GM19468 (cell line): ENCODE data around the gene CCDC85A.
"Not testable (repeated sequence)": the region's sequence is repeated elsewhere in the genome, so short reads cannot be mapped to it uniquely, and the experiment has no call there.

Source experiments
- ATAC-seq: cut with Tn5 transposase; IDR thresholded peaks from one replicate; pipeline ENCODE4 v1.9.1; 2021; ENCODE audit warnings: mild to moderate bottlenecking, moderate library complexity, moderate number of reproducible peaks; ENCODE audit not compliant: unreplicated experiment; ENCODE audit errors: extremely low read depth

The CCDC85A gene

DNA sequence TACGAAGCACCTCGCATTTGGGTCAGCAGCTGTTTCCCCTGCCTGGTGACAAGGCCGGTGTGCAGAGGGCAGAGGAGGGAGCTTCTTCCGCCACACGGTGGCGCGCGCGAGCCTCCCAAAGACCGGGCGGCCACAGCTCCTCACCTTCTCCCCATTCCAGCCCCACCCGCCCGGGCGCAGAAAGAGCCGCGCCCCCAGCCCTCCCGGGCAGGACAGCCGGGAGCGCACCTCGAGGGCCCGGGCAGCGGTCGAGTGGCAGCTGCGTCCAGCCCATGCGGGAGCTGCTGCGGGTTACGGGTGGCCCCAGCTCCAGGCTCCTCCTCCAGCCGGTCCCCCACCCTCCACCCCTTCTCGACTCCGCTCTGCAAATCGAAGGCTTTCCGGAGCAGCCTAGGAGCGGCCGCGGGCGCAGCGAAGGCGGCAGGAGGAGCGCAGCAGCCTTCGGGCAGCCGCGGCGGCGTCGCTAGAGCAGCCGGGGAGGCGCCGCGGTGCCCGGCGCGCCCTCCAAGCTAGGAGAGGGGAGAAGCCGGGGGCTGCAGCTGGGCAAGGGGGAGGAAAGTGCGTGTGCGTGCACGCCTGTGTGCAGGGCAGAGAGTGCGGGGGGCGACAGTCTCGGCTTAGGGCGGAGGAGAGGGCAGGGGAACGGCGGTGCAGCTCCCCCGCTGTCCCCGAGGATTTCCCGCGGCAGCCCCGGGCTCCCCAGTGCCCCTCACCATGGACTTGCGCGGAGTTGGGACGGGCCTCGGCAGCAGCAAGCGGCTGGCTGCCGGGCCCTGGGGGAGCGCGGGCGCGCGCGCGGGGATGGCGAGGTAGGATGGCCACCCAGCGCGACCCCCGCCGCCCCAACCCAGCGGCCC is at the start of gene CCDC85A:
CCDC85A (plus strand) TSS at position 348 of the 857 bp plus-strand sequence. CDS start 635 bp downstream, outside the sequence.
- ATAC-seq, result peak; percentile 85

DNA sequence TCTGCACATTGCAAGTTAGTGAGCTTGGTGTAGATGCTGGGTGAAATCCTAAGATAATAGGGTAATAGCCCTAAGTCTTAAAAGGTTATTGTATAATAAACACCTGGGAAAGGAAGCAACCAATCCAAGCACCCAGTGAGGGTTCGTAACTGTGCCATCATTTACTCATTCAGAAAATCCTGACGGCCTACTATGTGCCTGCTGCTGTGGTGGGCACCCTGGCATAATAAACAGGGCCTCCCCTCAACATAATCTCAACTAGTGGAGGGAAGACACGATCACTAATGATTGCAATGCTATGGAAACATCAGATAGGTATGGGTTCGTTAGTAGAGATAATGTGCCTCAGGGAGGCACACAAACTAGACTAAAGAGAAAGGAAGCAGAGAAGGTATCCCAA is 48.9 kb upstream of the CCDC85A start:
- no peak for ATAC-seq

DNA sequence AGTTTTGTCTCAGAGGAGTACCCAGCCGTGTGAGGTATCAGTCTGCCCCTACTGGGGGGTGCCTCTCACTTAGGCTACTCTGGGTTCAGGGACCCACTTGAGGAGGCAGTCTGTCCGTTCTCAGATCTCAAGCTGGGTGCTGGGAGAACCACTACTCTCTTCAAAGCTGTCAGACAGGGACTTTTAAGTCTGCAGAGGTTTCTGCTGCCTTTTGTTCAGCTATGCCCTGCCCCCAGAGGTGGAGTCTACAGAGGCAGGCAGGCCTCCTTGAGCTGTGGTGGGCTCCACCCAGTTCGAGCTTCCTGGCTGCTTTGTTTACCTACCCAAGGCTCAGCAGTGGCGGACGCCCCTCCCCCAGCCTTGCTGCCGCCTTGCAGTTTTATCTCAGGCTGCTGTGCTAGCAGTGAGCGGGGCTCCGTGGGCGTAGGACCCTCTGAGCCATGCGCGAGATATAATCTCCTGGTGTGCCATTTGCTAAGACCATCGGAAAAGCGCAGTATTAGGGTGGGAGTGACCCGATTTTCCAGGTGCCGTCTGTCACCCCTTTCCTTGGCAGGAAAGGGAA is 41.2 kb upstream of the CCDC85A start:
- not testable (repeated sequence) for ATAC-seq

DNA sequence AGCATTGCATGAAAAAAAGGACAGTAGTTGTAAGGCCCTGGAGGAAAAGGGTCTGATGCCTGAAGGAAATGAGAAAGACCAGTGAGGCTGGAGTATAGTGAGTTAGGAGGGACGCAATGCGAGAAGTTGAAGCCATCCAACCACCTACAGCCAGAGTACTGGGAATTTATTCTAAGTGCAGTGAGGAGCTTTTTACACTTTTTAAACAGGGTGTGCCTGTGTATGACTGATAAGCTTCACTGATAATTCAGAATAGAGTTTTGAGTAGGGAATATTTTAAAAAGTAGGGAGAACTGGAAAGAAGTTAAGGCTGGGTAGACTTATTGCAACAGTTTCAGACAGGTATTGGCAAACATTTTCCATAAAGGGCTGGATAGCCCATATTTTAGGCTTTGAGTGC is 35.9 kb upstream of the CCDC85A start:
- no peak for ATAC-seq

DNA sequence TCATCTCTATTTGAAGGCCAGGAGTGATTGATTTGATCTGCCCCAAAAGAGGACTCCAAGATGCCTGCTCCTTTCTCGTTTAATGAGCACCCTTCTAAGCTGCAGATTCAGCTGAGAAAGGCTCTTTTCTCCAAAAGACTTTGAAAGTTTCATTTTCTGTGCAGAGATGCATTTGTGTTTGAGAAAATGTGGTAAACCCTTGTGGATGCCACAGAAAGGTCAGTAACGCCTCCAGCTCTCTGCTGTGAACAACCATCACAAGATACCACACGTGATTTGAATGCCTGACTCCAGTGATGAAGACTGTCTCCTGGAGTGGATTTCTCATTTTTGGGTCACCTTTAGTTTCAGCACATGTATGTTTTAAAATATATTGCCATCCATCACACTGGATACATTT is 35.0 kb upstream of the CCDC85A start:
- no peak for ATAC-seq

DNA sequence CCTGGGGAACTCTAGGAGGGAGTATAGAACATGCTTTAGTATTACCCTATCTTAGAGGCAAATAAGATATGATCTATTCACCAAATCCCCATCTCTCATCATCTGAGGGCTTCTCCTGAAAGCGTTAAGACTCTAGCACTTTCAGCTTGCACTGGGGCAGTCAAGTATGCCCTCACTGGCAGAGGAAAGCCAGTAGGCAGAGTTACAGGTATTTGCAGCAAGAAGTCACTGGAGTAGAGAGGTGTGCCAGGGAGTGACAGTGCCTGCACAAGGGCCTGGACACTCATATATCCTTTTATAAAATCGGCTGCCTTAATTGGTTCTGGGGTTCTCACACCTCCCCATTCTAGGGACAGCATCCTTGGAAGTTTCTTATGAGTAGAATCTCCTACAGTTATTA is 31.9 kb upstream of the CCDC85A start:
- ATAC-seq, result no peak

DNA sequence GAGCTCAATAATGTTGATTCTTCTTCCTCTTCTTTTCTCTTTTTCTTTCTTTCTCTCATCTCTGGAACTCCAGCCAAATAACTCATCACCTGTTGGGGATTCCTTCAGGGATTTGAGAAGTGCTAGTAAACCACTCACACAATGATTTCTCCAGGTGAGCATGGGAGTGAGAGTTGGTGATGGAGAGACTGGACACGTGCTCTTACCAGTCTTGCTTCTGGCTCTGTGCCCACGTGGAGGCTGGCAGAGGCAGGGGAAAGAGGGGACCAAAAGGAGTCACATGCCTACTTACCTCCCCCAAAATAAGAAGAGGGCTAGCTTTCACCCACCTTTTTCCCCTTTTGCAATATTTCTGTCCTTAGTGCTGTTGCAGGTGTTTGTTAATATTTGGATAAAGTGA is 28.6 kb upstream of the CCDC85A start:
- no peak for ATAC-seq

DNA sequence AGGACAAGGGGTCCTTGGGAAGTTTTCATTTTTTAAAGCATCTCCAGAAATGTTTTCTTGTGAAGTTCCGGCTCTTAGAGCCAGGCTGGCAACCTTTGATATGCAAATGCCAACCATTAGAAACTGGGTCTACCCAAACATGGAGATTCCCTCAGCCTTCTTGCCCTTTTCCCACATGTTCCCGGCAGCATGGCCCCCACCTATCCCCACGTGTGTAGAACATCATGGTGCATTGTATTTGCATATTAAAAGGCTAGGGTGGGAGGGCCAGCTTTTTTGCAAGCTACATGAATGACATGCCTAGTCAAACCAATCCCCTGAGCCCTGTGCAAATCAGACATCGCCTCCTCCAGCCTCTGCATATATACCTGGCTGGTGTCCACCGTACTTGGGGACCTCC is 23.9 kb upstream of the CCDC85A start:
- ATAC-seq, result not testable (repeated sequence)

DNA sequence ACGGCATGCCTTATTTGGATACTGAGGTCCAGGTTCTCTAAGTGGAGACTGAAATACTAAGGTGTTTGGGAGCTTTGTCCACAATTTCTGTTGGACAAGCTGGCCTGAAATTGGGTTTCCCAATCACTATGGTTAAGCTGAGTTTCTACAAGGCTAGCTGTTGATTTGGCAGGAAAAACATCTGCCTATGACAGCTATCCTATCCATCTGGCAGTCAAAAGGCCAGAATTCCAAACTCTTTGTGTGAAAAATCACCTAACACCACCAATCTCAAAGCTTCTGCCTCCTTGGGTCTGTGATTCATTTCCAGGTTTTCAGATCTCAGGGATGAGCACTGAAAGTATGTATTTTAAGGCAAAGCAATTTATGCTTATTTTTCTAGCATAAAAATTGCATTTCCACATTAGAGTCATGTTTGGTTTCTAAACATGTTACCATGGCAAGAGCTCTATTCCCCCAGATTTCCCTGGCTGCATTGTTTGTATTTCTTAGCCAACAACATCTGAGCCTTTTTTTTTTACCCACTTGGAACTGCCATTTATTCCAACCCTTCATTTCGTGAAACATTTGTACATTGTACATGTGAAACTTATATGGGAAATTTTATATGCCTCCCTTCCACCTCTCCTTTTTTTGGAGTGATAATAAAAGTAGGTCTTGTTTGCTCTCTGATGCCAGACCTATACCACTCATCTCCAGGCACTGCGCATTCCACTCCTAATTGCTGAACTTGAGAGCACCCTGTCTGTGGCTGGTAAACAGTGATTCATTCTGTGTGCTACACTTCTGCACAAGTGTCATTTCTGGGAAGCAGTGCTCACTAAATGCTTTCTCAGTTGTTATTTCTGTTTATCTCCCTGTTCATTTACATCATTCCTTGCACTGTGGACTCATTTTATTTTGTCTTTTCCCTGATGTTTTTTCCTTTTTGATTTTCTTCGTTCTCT is 15.9 kb upstream of the CCDC85A start:
- no peak for ATAC-seq

DNA sequence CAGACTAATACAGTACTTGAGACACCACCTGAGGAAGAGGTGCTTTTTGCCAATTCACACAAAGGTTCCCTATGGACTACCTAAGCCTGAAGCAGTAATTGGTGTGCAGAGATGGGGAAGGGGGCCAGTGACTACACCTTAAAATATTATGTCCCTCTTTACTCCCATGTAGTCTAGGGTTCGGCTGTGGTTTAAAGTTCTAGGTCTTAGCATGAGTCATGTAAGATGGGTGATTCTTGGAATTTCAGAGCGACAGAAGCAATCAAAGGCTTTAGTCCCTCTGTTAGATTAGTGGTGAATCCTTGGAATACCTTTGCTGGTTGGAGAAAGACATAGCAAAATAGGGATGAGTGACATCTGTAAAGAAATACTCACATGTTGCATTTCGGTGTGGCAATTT is 14.3 kb upstream of the CCDC85A start:
- ATAC-seq, result no peak

DNA sequence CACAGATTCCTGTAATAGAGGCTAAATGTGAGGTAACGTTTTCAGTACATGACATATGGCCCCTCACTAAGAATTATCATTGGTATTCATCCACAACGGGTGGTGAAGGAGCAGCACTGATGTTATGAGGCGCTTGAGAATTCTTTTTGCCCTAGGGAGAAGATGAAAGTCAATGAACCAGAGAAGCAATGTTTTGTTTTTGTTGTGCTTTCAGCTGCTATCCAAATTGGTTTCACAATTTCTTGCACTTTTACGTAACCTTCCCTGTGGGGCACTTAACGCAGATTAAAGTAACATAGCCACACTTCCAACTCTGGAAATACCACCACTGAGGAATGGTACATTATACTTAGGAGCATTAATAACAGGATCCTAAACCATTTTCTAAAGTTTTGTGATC is 13.3 kb upstream of the CCDC85A start:
- ATAC-seq, result no peak

DNA sequence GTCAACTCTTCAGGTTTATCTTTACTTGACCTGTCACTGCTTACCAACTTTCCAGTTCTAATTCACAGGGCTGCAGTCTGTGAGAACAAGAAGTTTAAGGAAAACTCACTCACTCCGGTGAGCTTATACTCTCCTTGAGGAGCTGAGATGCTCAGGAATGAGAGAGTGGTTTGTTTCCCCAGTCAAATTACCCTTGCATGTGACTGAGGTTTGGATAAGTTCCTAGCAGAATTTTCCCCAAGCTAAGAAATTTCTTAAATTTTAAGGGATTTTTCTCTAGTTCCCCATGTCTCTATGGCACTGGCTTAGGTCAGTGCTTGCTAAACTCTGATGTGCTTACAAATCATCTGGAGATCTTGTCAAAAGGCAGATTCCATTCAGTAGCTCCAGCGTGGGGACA is 12.8 kb upstream of the CCDC85A start:
- no peak for ATAC-seq

DNA sequence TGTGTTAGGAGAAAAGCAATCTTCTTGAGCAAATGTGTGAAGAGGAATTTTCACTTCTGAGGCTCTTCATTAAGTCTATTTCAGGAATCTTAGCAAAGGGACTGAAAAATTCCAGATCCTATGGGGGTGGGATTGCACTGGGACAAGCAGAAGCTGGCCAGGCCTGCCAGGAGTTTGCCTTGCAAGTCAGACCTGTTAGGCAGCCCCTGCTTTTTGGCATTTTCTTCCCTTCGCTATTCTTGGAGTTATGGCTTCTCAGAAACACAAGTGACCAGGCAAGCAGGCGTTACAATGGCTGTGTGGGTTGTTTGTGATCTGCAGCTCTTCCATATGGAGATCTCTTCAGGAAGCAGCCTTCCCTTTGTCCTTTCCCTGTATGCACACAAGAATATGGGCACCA is 8.0 kb upstream of the CCDC85A start:
- no peak for ATAC-seq

DNA sequence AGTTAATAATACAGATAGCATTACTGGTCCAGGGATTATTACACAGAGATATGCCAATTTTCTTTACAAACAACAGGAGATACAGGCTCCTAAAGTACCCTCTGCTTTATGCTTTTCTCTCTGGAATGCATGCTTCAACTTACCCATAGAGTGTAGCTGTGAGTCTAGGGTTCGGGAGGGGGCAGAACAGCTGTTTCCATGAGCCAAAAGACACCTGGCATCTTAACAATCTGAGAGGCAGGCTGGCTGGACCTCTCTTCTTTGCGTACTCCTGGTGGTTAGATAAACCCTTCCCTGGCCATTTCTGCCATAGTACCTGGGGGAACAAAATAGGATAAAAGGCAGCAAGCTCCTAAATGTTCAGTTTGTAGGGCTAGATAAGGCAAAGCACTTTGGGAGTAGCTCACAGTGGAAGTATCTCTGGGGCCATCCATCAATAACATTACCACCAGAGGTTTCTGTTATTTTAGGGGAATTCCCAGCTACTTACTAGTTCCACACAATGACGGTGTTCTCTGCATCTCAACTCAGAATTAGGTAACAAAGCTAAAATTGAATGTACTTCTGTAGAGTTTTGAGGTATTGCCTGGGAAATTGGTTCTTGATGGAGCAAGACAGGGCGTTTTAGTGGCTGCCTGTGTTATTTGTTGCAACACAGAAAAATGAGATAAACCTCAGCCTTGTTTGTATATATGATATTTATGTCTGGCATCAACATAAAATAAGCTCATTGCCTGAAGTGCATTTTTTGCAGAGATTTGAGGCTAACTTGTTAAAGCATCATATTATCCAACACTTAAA is 6.2 kb upstream of the CCDC85A start:
- no peak for ATAC-seq

DNA sequence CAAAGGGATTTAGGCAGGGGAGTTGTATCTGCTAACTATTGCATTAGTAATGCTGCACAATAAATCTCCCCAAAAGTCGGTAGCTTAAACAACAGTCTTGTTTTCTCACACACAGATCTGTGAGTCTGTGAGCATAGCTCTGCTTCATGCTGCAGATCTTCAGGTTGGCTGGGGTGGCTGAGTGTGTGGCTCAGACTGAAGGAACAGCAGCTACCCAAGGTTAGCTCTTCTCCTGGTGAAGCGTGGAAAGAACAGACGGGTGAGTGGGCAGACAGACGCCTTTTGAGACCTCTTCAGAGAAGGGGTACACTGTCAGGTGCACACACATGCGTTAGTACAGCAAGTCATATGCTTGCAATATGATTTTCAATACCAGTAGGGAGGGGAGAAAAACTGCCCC is 3.9 kb upstream of the CCDC85A start:
- ATAC-seq, result no peak

DNA sequence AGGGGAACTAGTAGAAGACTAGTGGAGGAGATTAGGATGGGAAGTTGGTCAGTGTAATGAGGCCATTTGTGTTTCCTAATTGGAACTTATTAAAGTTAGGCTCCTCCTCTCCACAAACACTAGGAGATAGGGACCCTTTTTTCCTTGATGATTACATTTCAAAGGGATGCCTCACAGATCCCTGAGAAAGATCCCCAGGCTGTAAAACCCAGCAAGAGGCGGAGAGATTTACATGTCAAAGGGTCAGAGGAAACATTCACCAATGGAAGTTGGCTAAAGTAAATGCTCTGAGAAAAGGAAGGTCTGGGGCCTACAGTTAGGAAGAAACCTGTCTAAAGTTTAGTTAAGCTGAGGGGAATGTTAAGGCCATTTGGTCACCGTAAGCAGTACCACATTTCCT is 1.4 kb upstream of the CCDC85A start:
- ATAC-seq, result no peak

DNA sequence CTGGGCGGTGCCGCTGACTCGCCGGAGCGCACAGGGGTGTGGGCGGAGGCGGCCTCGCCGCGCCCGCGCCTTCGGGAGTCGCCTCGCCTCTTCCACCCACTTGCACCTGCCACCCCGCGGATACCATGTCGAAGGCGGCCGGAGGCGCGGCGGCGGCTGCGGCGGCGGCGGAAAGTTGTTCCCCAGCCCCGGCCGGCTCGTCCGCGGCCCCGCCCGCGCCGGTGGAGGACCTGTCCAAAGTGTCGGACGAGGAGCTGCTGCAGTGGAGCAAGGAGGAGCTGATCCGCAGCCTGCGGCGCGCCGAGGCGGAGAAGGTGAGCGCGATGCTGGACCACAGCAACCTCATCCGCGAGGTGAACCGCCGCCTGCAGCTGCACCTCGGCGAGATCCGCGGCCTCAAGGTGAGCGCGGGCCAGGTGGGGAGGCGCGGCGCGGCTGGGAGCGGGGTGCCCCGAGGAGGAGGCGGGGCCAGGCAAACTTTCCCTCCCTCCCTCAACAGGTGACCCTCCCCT is 766 bp downstream of the CCDC85A start:
- ATAC-seq, result no peak

DNA sequence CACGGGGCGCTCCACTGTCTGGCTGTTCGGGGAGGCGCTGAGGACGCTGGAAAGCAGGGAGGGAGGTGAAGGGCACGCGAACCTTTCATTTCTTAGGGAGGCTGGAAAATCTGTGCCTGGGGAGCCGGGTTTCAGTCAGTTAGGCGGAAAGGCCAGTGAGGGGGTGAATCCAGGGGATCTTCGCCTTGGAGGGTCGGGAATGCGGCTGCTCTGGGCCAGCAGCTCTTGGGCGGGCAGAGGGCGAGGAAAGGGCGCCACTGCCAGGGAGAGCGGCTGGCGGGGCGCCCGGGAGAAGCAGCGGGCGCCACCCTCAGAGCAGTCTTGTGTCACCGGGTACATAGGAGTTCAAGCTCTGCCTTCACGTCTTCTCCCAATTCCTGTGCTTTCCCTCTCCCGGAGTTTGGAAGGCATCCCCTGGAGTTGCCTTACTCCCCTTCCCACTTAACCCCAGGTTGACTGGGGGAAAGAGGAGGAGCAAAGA is 1.4 kb downstream of the CCDC85A start:
- ATAC-seq, result no peak

DNA sequence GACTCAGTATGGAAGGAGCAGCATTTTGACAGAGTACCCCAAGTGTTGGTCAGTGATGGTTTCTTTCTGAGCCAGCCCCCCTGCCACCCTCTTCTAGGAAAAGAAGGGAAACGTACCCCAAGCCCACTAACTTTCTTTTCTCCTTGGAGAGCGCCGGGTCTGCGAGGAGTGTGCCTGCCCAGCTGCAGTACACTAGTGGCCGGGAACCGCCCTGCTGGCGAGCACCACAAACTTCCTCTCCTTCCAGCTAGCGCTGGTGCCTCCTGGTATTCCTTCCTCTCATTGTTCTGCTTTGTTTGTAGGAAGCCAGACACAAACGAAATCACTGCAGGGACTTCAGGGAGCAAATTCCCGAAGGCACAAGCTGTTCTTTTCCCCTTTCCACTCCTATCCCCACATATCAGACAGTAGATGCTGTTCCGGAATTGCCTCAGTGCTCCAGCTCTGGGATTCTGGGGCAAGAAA is 1.8 kb downstream of the CCDC85A start:
- no peak for ATAC-seq

DNA sequence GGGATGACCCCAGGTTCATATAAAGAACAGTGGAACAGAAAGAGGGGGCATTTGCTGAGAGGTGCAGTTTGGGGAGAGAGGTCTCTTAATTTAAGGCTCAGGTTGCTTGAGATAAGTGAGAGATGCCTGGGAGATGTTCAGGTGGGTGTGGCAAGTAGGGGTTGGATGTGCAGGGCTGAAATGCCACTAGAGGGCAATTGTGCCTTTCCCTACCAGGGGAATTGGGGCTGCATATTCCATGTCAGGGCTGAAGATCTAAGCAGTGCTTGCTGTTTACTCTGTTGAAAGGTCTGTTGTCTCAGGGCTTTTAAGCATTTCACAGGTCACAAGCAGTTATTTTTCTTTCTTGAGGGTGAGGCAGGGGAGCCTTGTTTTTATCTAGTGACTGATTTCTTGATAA is 7.8 kb downstream of the CCDC85A start:
- ATAC-seq, result no peak
